ENCODE measurements around the gene SMIM12.
"Not testable (repeated sequence)": the region's sequence is repeated elsewhere in the genome, so short reads cannot be mapped to it uniquely, and the experiment has no call there.

SMIM12 gene

DNA sequence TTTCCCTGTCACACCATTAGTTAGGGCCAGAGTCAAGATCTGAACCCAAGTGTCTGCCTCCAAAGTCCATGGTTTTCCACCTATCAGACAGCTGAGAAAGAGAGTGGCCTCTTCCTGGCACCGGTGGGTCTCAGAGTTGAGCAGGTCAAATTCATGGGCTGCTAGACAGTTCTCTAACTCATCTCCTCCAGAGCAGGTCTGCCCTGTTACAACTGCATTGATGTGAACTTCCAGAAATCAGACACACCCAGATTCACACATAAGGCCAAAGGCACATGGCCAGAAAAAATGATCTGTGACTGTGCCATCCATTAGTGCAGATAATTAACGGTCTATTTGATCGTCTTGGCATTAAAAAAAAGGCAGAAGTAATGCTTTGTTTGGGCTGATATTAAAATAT lies 17.5 kb downstream of the SMIM12 start:
- DNase-seq = no peak

DNA sequence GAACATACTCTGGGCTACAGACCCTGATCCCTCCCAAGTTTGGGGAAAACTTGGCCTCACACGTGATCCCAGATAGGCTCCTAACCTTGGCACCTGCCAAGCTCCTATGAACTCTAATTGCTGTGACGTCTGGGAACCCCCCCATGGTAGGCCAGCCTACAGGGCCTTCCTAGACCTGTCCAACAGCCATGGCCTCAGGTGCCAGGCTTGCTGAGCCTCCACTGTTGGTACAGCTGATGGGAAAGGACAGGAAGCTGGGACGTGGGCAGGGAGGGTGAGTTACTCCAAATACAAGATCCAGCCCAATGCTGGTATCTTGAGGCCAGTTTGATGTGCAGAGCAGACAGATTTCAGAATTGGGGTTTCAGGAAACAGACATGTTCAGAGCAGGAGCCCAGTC lies 19.1 kb downstream of the SMIM12 start:
- no peak for DNase-seq

DNA sequence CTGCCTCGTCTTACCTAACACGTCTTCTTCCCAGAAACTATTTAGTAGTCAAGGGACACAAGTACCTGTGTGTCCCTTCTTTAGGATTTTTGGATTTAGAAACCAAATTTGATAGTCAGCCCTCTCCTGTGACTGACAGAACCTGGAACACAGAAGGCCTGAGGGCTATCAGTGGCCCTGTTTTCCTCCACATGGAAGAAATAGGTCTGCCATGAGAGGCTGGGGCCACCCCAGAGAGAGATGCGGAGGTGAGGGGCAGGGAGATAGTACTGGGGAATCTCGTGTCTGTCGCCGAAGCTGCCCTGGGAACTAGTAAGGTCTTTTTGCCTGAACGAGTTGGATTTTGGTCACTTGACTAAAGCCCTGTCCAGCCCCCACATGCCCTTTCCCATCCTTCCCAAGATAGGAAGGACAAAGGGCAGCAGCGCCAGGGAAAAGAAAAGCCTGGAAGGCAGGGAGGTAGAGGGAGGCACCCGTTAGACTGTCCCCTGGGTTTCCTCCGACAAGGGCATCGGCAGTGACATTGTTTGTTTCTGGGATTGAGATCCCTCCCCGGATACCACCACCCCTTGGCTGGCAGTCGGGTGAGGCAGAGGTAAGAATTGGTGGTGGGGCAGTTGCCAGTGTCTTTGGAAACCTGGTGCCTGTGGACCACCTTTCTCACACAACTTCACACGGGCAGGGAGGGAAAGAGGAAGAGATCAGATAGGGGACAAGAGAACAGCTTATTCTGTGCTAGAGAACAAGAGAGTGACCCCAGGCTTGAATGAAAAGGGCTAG lies 19.8 kb downstream of the SMIM12 start:
- DNase-seq = no peak

DNA sequence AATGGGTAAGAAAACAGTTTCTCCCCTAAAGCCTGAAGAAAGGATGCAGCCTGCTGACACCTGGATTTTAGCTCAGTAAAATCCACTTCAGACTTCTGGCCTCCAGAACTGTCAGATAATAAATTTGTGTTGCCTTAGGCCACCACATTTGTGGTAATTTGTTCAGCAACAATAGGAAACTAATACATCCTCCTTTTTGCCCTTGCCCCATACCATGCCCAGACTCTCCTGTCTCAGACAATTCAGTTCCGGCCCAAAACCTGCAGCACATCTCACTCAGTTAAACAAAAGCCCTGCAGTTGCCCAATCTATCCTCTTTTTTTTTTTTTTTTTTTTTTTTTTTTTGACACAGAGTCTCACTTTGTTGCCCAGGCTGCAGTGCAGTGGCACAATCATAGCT lies 25.8 kb downstream of the SMIM12 start:
- no peak for DNase-seq

DNA sequence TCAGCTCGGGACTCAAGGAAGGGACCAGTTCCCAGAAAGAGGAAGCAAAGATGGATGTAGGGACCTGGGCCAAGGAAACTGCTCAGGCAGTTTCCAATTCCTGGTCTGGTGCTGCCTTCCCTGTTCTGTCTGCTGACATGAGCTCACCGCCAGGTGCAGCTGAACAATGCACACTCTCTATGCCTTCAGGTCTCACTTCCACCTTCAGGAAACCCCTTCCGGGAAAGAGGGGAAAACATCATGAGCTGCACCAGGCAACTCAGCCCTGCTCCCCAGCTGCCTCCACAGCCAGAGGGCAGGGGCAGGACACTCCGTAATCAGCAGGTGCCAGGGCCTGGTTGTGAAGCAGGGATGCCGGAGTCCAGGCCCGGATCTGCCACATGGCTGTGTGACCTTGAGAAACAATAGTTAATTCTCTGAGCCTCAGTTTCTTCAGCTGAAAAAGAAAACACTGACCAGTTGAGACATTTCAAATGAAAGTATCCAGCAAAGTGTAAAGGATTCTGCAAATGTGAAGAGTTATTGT lies 27.8 kb downstream of the SMIM12 start:
- no peak for DNase-seq

DNA sequence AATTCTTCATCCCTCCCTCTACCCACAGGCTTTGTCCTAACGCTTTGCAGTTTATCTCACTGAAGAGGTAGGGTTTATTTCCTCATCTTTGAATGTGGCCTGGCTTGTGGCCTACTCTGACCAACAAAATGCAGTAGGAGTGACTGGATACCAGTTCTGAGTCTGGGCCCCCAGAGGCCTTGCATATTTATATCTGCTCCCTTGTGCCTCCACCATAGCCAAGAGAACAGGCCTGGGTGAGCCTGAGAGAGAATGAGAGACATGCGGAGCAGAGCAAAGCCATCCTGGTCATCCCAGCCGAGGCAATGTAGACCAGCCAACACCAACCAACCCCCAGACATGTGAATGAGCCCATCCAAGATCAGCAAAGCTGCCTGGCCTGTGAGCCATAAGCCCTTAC lies 30.3 kb downstream of the SMIM12 start:
- DNase-seq = no peak

DNA sequence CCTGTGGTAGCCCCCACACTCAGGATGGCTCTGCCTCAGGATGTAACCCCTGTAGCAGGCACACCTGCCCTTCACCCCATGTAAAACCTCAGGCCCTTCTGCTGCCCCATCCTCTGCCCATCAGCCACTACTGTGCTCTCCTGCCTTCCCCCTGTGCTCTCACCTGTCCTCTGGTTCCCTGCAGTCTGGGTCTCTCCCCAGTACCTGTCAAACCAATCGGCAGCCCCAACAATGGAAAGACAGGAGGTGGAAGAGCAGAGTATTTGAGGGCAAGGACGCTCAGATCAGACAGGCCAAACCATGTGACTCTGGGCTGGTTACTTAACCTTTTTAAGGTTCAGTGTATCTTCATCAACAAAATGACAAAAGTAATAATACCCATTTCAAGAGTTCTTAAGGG lies 30.9 kb downstream of the SMIM12 start:
- DNase-seq = no peak

DNA sequence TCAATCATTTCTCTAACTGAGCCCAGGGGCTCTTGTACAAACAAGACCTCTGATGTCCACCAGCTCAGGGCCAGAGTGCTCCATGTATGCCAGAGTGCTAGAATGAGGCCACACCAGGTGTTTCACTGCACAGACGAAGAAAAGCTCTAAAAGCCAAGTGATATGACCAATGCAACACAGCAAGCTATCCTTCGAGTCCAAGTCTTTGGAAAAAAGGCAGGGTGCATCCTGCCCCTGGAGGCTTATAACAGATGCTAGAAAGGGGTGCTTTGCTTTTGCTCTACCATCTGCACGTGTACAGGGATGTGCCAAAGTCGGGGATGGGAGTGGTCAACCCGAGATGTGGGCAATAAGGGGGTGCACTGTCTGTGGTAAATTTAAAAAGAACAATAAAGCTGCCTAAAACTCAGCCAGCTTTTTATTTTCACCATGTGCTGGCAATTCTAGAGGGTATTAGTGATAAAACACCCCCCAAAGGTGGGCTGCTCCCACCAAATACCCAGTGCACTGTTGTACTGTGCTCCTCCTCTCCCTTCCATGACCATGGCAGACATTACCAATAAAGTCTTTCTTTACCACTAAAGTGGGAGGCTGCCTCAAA lies 32.1 kb downstream of the SMIM12 start:
- DNase-seq = no peak

DNA sequence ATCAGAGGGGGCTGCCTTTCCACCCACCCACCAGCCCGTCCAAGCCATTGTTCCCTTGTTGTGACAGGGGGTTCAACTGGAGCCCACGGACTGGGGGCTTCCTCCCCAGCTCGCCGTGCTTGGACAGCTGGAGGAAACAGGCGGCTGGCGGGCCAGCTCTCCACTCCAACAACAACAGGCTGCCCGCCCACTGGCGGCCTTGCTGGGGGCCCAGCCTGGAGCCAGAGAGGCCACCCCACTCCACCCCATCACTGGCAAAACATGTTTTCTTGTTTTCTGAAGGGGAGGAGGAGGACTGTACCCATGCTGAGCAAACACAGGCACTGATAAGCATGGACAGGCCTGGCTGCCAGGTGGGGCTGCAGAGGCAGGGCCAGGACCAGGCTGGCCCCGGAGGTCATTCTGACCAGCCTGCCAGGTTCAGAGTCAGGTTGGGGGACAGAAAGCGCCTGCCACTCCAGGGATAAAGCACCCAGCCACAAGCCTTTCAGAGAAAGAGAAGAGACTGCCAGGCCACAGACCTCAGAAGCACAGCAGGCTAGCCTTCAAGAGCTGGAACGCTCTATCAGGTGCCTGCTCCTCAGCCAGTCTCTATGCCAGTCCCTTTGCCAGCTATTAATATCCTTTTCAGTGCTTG lies 34.0 kb downstream of the SMIM12 start:
- peak; percentile 32 for DNase-seq

DNA sequence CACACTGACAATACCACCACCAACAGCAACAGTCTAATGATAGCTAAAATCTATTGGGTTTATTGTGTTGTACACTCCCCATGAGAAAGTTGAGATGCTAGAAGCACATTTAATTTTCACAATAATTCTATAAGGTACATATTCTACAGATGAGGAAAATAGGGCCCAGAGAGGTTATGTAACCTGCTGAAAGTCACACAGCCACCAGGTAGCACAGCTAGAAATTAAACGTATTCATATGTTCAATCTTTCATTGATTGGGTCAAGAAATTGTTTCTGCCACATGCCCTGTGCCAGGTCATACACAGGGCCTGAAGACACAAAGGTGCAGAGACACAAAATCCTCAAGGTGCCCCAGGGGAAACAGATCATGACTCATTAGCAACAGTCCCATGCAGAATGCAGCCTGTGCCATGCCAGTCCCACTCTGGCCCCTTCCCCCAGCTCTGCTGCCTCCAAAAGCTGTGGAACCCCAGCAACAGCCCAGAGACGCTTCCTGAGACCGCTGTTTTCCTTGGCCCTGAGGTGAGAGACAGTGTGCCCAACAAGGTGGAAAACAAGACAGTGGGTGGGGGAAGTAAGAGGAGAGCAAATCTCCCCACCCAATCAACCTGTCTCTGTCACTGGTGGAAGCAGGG lies 34.6 kb downstream of the SMIM12 start:
- no peak for DNase-seq

DNA sequence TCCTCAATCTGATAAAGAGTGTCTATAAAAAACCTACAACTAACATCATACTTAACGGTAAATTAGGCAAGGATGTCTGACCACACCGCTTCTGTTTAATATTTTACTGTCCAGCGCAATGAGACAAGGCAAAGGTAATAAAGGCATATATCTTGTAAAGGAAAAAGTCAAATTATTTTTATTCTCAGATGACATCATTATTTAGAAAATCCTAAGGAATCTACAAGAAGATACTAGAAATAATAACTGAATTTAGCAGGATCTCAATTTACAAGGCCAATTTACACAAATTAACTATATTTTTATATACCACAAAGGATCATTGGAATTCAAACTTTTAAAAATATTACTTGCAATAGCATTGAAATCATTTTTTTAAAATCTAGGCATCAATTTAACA lies 37.3 kb downstream of the SMIM12 start:
- DNase-seq = no peak

DNA sequence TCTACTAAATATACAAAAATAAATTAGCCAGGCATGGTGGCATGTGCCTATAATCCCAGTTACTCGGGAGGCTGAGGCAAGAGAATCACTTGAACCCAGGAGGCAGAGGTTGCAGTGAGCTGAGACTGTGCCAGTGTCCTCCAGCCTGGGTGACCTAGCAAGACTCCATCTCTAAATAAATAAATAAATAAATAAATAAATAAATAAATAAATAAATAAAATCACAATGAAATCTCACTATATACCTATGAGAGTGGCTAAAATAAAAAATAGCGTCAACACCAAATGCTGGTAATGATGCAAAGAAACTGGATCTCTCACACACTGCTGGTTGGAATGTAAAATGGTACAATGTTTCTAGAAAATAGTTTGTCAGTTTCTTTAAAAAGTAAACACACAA lies 40.7 kb downstream of the SMIM12 start:
- not testable (repeated sequence) for DNase-seq

DNA sequence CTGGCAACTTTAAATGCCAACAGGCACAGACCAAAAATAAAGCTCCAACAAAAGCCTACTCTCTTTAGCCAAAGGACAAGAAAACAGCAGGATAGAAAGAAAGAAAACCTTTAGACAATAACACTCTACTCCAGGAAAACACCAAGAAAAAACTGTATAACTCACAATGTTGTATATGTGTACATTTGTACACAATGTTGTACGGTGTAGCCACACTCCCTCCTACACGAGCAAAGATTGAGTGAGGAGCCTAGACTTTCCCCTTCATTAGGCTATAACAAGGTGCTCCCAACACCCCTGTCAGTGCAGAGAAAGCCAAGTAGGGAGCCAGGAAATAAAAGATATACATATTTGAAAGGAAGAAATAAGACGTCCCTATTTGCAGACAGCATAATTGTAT lies 42.8 kb downstream of the SMIM12 start:
- DNase-seq = no peak

DNA sequence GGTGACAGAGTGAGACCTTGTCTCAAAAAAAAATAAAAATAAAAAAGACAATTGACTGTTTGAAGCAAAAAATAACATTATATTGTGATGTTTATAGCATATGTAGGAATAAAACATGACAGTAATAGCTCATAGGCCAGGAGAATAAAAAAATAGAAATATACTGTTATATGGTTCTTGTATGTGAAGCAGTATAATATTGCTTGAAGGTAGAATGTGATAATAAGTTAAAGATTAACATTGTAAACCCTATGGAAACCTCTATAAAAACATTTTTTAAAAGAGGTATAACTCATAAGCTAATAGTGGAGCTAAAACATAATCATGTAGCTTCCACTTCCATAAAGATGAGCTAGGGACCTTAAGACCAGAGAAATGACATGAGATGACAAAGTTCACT lies 43.2 kb downstream of the SMIM12 start:
- no peak for DNase-seq

DNA sequence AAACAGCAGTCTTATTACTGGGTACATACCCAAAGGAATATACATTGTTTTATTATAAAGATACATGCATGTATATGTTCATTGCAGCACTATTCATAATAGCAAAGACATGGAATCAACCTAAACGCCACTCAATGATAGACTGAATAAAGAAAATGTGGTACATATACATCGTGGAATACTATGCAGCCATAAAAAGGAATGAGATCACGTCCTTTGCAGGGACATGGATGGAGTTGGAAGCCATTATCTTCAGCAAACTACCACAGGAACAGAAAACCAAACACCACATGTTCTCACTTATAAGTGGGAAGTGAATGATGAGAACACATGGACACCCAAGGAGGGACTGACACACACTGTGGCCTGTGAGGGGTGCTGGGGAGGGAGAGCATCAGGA lies 48.8 kb downstream of the SMIM12 start:
- DNase-seq = not testable (repeated sequence)

DNA sequence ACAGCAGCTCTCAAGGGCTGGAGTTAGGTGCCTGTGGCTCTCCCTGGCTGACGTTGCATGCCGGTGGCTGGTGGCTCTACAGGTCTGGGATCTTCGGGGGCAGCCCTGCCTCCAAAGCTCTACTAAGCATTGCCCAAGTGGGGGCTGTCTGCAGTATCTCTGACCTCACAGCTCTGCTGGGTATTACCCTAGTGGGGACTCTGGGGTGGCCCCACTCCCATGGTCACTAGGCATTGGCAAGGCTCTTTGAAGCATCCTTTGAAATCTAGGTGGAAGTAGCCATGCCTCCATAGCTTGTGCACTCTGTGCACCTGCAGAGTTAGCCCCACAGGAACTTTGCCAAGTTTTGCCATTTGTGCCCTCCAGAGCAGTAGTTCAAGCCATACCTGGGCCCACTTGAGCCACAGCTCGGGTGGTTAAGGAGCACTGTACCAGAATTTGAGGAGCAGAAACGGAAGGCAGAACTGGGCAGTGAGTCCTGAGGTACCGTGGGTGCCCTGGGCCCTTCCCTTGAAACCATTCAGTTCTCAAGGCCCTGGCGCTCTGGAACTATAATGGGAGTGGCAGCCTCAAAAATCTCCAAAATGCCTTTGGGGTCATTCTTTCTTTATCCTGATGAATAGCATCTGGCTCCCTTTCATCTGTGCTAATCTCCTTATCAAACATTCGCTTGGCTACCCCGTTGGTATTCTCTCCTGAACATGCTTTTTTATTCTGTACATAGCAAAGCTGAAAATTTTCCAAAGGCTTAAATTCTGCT lies 51.3 kb downstream of the SMIM12 start:
- no peak for DNase-seq

DNA sequence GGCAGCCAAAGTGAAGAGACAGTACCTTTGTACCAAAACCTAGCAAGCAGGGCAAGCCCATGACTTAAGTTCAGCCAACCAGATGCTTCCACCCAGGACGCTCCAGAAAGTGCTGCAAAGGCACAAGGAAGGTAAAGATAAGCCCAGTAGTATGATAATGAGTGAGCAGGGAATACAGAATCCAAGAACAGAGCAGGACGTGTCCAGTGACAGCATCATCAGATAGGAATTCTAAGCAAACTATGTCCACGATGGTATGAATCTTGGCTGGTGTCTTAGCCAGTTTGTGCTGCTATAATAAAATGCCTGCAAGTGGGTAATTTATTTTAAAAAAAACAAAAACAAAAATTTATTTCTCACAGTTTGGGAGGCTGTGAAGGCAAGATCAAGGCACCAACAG lies 53.2 kb downstream of the SMIM12 start:
- DNase-seq = no peak

DNA sequence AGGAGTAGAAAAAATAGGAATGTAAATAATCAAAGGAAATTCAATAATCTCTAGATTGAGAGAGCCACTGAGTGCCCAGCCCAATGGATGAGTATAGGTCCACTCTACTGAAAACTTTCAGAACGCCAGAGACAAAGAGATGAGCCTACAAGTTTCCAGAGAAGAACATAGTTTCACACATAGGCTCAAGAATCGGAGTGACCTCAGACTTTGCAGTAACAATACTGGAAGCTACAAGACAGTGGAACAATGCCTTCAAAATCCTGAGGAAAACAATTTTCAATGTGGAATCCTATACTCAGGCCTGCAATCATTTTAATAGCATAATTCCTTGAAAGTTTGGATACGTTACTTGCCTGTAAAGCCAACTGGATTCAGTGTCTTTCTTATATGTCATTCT lies 55.8 kb downstream of the SMIM12 start:
- no peak for DNase-seq

Data from NCI-H1092 (cell line).